Activated CD4-positive, alpha-beta T cell treated with anti-CD3 and anti-CD28 coated beads, Interleukin-2, amount 10 ng/mL, durations not matched to agents 7 days and 5 days (primary cell): ENCODE data around the gene LYRM1. TPM values are rescaled to one million over a fixed set of nuclear protein-coding genes. Genes with fewer than 3 reads are reported as not detected.
"Not testable (repeated sequence)": the region's sequence is repeated elsewhere in the genome, so short reads cannot be mapped to it uniquely, and the experiment has no call there.

Experiments used
- CTCF ChIA-PET: fragments of 350-600 bp; sonication (Branson Sonifier 250); formaldehyde crosslinking; loops from one replicate; lab custom pipeline; 2021; ENCODE audit warnings: antibody characterized with exemption; lab: Charles Lee
- POLR2A ChIA-PET: fragments of 350-600 bp; sonication (Branson Sonifier 250); formaldehyde crosslinking; loops from one replicate; lab custom pipeline; 2021; ENCODE audit warnings: antibody characterized with exemption; lab: Charles Lee
- DNase-seq: peaks from one replicate; pipeline ENCODE4 v3.0.0-alpha.2; 2020
- H3K27ac Mint-ChIP-seq: one replicate; pipeline ENCODE4 v1.8.0; 2021; ENCODE audit warnings: mild to moderate bottlenecking, moderate library complexity, mixed read lengths
- H3K27me3 Mint-ChIP-seq: one replicate; pipeline ENCODE4 v1.8.0; 2021; ENCODE audit warnings: mixed read lengths
- H3K36me3 Mint-ChIP-seq: one replicate; pipeline ENCODE4 v1.8.0; 2021; ENCODE audit warnings: low read depth, mixed read lengths
- H3K4me1 Mint-ChIP-seq: one replicate; pipeline ENCODE4 v1.8.0; 2021; ENCODE audit warnings: mixed read lengths
- H3K4me3 Mint-ChIP-seq: one replicate; pipeline ENCODE4 v1.8.0; 2021; ENCODE audit warnings: mild to moderate bottlenecking, moderate library complexity, mixed read lengths
- H3K9me3 Mint-ChIP-seq: one replicate; pipeline ENCODE4 v1.8.0; 2021; ENCODE audit warnings: mixed read lengths
- total RNA-seq, 2 experiments: library from RNA; stranded (reverse); gene quantifications; one replicate each; pipeline ENCODE4 v1.2.3, GENCODE V29; 2021

The LYRM1 gene
- total RNA-seq, 2 experiments from 2014 or later = 21.7 to 26.7 TPM

DNA sequence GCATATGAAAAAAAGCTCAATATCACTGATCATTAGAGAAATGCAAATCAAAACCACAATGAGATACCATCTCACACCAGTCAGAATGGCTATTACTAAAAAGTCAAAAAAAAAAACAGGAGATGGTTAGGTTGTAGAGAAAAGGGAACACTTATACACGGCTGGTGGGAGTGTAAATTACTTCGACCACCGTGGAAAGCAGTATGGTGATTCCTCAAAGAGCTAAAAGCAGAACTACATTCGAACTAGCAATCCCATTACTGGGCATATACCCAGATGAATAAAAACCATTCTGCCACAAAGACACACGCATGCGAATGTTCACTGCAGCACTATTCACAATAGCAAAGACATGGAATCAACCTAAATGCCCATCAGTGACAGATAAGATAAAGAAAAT lies 36.2 kb upstream of the LYRM1 start:
- H3K4me3 Mint-ChIP-seq, H3K27ac Mint-ChIP-seq, H3K9me3 Mint-ChIP-seq, H3K27me3 Mint-ChIP-seq, POLR2A ChIA-PET, DNase-seq: not testable (repeated sequence)
- Mint-ChIP-seq H3K4me1 (peaks cover 35% of the 10 kb centered on the region), H3K36me3 (peaks cover 32% of the 10 kb centered on the region)
- CTCF ChIA-PET = interaction anchor here (2.3 kb wide), 1 partner anchor 11 kb away, joined by 10 read pairs; no protein-coding TSS in a partner anchor

DNA sequence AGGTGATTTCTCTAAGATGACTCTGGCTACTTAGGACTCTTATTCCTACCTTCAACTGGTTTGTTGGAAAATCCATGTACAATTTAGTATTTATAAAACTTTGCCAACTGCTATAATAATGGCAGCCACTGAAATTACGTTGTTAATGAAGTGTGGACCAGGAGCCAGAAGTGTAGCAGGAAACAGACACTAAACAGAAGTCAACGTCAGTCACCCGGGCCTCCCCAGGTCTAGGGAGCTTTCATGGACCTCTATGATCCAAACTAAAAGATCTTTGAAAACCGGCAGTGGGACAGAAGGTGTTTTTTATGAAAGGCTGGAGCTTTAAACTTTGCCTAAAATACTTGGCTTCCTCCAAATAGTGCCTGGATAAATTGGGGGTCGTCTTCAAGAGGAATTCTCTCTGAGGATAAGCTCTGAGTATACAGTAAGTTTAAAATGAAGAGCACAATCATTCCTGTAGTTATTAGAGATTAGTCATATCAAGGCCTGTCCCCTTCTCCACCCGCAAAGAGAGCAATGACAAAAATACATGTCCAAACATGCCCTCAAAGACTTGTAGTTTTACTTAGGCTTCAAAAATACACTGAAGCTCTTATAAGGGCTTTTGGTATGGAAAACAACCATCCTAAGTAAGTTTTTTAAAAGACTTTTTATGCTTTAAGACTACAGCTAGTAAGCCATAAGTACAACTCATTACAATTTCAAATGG lies 35.0 kb upstream of the LYRM1 start:
- ChIA-PET POLR2A (no interaction called here), CTCF (interaction anchor here (0.9 to 2.3 kb wide), 6 partner anchors 9 to 24 kb away, joined by 3 to 10 read pairs (median 4); no protein-coding TSS in a partner anchor)
- Mint-ChIP-seq H3K36me3 (peaks cover 24% of the 10 kb centered on the region), H3K9me3 (no peaks in the 10 kb centered on the region), H3K27me3 (no peaks in the 10 kb centered on the region), H3K27ac (peak overlapping the region; percentile 83), H3K4me1 (peaks cover 41% of the 10 kb centered on the region), H3K4me3 (no peak overlapping the region)
- no peak for DNase-seq

DNA sequence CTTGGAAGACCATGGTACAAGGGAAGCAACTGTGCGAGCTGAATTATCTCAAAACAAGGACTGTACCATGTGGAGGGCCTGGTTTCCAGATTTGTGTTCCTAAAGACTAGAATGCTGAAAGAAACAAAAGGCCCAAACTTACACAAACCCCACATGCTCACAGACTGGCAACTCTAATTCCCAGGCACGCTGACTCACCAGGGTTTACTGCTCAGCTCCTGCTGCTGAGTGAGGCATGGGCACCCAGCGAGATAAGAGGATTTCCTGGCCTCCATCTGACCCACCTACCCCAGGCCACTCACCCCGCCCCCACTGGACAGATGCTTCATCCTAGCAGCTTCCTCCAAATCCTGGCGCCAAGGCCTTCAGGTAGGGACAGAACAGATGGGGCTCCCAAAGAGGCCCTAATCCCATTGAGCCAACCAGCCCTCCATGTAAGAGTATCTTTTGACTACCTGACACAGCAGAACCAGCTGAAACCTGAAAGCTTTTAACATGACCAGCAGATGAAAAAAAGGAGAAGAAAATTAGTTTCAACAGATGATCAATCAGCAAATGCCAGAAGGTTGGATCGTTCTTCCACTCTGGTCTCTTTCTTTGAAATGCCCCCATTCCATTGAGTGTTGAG lies 34.3 kb upstream of the LYRM1 start:
- POLR2A ChIA-PET = no interaction called here
- CTCF ChIA-PET = interaction anchor here (0.9 to 2.3 kb wide), 8 partner anchors 9 to 62 kb away, joined by 3 to 10 read pairs (median 4); no protein-coding TSS in a partner anchor
- H3K27ac Mint-ChIP-seq = peak overlapping the region; percentile 83
- peaks cover 45% of the 10 kb centered on the region for H3K4me1 Mint-ChIP-seq
- H3K9me3 Mint-ChIP-seq = no peaks in the 10 kb centered on the region
- no peaks in the 10 kb centered on the region for H3K27me3 Mint-ChIP-seq
- no peak overlapping the region for H3K4me3 Mint-ChIP-seq
- peaks cover 22% of the 10 kb centered on the region for H3K36me3 Mint-ChIP-seq
- no peak for DNase-seq

DNA sequence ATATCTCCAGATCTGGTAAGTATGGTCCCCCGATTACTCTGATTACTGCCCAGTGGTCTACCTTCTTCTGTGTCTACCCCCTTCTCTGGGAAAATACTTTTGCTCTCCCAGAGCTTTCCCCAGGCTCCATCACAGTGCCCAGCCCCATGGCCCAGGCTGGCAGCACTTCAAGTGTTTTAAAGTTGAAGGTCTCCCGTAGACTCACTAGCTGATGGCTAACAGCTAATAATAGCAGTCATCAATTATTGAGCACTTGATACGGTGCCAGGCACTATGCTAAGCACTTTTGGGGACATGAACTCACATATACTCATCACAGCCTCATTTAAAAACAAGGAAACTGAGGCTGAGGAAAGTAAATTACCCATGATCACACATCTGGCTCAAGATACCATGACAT lies 33.8 kb upstream of the LYRM1 start:
- Mint-ChIP-seq H3K27me3 (no peaks in the 10 kb centered on the region), H3K9me3 (no peaks in the 10 kb centered on the region), H3K27ac (peak overlapping the region; percentile 54), H3K4me1 (peaks cover 49% of the 10 kb centered on the region), H3K4me3 (no peak overlapping the region), H3K36me3 (peaks cover 24% of the 10 kb centered on the region)
- ChIA-PET CTCF (interaction anchor here (1.3 to 2.3 kb wide), 7 partner anchors 8 to 63 kb away, joined by 3 to 10 read pairs (median 4); partner anchors contain the start of genes ERI2 and REXO5), POLR2A (no interaction called here)
- DNase-seq = no peak

DNA sequence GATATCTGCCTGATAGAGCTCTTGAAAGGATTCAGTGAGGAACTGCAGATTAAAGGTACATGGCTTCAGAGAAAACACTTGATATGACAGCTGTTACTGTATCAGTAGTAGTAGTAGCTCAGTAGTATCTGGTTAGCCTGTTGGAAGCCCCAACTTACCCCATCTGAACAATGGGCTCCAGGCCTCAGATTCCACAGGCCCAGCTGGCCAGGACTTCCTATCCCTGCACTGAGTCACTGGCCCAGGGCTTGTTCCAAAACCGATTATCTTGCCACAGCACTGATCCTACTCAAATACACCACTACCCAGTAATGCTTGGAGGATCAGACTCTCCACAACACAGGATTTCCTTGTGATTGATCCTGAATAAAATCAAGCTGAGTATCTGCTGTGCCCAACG lies 33.0 kb upstream of the LYRM1 start:
- H3K27ac Mint-ChIP-seq = no peak overlapping the region
- H3K4me1 Mint-ChIP-seq = peaks cover 55% of the 10 kb centered on the region
- no peak for DNase-seq
- H3K36me3 Mint-ChIP-seq = peaks cover 23% of the 10 kb centered on the region
- ChIA-PET POLR2A (no interaction called here), CTCF (interaction anchor here (0.6 to 2.1 kb wide), 5 partner anchors 20 to 260 kb away, joined by 3 to 4 read pairs (median 3); partner anchors contain the start of genes ERI2 and REXO5)
- no peak overlapping the region for H3K4me3 Mint-ChIP-seq
- H3K27me3 Mint-ChIP-seq = no peaks in the 10 kb centered on the region
- no peaks in the 10 kb centered on the region for H3K9me3 Mint-ChIP-seq

DNA sequence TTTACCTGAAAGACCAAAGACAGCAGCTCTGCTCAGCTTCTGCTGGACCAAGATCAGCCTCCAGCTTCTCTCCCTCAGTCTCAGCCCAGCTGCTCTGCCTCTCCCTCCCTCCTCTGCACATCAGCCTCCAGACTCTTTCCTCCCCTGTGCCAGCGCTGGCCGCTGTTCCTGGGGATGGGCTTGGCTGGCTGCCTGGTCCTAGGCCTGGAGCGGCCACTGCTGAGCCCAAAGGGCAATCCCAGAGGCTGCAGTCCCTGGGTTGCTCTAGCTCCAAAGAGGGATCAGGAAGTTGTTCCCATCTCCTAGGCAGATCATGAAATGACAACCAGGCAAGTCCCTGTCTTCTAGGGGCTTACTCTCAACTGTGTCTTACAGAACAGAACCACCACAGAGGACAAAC lies 31.7 kb upstream of the LYRM1 start:
- no peak overlapping the region for H3K4me3 Mint-ChIP-seq
- POLR2A ChIA-PET = no interaction called here
- no peak for DNase-seq
- CTCF ChIA-PET = no interaction called here
- peaks cover 23% of the 10 kb centered on the region for H3K36me3 Mint-ChIP-seq
- no peaks in the 10 kb centered on the region for H3K27me3 Mint-ChIP-seq
- peaks cover 64% of the 10 kb centered on the region for H3K4me1 Mint-ChIP-seq
- H3K27ac Mint-ChIP-seq = no peak overlapping the region
- no peaks in the 10 kb centered on the region for H3K9me3 Mint-ChIP-seq

DNA sequence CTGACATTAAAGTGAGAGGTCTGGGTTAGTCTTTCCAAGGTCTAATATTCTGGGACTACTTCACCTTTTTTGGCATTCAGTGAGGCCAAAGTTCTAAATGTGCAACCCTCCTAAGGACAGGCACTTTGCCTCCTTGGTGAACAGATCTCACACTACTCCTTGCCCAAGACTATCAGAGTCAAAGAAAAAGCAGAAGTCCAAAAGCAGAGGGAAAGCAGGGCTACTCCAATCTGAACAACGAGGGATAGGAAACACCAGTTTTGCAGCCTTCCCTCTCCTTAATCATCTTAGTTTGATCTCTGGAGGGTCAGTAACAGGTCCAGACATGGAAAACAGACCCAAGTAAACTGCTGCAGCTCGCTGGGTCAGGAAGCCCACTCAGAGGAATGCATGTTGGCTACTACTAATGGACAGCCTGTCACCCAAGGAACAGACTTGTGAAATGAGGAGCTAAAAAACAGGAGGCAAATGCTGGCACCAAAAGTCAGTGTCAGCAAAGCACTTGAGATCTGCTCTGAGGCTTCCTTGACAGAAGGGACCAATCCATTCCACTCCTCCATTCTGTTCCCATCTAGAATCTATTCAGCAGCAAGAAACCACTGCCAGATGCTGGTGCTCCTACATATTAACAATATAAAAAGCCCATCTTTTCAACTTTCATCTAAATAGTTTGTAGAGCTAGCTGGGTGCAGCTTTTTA lies 30.3 kb upstream of the LYRM1 start:
- ChIA-PET POLR2A (no interaction called here), CTCF (no interaction called here)
- peaks cover 69% of the 10 kb centered on the region for H3K4me1 Mint-ChIP-seq
- no peaks in the 10 kb centered on the region for H3K27me3 Mint-ChIP-seq
- DNase-seq = no peak
- peaks cover 20% of the 10 kb centered on the region for H3K36me3 Mint-ChIP-seq
- H3K9me3 Mint-ChIP-seq = no peaks in the 10 kb centered on the region
- H3K27ac Mint-ChIP-seq = no peak overlapping the region
- no peak overlapping the region for H3K4me3 Mint-ChIP-seq

DNA sequence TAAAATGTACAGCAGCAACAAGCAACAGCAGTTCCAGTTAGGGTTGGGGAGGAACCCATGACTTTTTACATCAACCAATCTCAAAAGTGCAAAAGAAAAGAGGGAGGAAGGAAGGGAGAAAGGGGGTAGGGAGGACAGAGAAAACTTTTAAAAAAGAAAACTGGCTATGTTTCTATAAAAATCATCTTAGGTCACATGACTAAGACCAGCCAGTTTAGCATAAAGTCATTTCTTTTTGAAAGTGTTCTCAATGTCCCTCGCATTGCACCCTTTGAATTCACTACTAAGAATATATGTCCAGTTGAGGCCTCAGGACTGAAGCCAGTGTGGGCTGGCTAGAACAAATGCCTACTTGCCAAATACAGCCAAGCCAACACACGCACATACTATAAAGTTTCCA lies 29.3 kb upstream of the LYRM1 start:
- Mint-ChIP-seq H3K27me3 (no peaks in the 10 kb centered on the region), H3K4me3 (no peak overlapping the region), H3K27ac (no peak overlapping the region), H3K9me3 (no peaks in the 10 kb centered on the region), H3K4me1 (peaks cover 67% of the 10 kb centered on the region), H3K36me3 (peaks cover 23% of the 10 kb centered on the region)
- ChIA-PET POLR2A (no interaction called here), CTCF (no interaction called here)
- DNase-seq = no peak

DNA sequence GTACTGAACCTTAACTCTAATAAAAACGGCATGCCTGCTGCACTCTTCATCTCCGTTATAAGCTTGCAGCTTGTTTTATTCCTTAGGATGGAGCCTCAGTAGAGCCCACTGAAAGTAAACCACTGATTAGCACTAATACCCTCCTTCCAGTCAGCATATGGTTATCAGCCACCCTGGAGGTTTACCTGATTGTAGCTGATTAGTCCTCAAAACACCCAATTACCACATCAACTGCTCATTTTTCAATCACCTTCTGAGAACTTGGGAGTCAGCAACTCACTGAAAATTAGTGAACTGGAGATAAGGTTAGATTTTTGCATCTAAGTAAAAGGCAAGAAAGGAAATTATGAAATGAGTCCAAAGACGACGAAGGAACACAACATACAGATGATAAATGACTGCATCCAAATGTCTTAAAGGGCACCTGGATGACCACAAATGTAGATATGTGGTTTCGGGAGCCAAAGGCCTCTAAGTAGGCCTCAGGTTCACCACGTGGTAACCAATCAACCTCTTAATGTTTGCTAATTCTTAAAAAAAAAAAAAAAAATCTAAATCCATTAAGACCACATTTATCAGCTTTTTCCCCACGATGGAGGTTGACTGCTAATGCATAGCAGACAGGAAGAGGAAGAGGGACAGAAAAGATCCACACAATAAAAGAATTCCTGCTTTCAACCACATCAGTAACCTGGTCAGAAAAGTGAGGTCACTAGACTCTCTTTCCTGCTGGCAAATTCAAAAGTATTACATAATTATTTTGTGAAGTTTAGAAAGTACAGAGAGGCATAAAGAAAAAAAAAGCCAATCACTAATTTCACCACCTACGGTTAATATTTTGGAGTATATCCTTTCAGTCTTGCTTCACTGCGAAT lies 28.4 kb upstream of the LYRM1 start:
- H3K27ac Mint-ChIP-seq = peak overlapping the region; percentile 63
- DNase-seq = no peak
- peaks cover 65% of the 10 kb centered on the region for H3K4me1 Mint-ChIP-seq
- ChIA-PET POLR2A (no interaction called here), CTCF (interaction anchor here (0.6 kb wide), 1 partner anchor 102 kb away, joined by 3 read pairs; no protein-coding TSS in a partner anchor)
- H3K36me3 Mint-ChIP-seq = peaks cover 22% of the 10 kb centered on the region
- peaks cover 2% of the 10 kb centered on the region for H3K9me3 Mint-ChIP-seq
- no peak overlapping the region for H3K4me3 Mint-ChIP-seq
- H3K27me3 Mint-ChIP-seq = no peaks in the 10 kb centered on the region

DNA sequence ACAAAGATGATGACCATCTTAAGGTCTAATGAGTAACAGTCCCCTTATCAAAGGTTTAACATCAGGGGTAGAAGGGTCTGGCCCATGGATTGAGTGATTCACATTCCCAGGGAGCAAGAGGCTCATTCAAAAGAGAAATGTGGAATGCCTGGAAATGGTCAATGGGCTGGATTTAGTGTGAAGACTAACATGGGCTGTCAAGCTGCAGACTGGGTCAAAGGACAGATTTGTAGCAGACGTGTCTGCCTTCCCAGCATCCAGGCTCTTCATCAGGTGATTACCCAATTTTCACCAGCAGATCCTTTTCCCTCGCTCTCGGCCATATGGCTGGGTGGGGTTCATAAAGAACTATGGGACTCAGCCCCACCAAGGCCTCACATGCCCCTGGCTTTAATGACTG lies 27.2 kb upstream of the LYRM1 start:
- peaks cover 2% of the 10 kb centered on the region for H3K9me3 Mint-ChIP-seq
- no peak for DNase-seq
- ChIA-PET POLR2A (interaction anchor here (0.9 kb wide), 1 partner anchor 69 kb away, joined by 3 read pairs; no protein-coding TSS in a partner anchor), CTCF (interaction anchor here (0.6 kb wide), 1 partner anchor 101 kb away, joined by 3 read pairs; no protein-coding TSS in a partner anchor)
- H3K27me3 Mint-ChIP-seq = no peaks in the 10 kb centered on the region
- peaks cover 69% of the 10 kb centered on the region for H3K4me1 Mint-ChIP-seq
- peak overlapping the region; percentile 59 for H3K4me3 Mint-ChIP-seq
- H3K36me3 Mint-ChIP-seq = peaks cover 23% of the 10 kb centered on the region
- peak overlapping the region; percentile 95 for H3K27ac Mint-ChIP-seq

DNA sequence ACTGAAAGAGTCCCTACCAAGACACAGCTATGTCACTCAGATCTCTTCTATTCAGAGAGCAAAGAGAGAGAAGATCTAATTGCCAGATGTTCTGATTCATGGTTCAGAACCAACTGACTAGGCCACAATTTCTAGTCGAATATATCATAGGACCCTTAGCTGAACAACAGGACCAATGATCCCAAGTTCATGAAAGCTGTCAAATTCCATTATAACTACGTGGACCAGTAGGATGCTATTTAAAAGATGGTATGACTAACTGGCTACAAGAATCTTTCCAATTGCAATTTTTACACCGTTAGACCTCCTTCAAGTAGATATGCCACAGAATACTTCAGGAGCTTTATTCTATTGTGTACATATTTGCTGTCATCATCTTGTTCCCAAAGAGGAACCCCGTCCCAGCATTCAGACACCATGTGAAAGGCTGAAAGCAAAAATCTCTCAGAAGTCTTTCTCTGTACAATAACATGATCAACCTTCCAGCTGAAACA lies 26.4 kb upstream of the LYRM1 start:
- Mint-ChIP-seq H3K27me3 (no peaks in the 10 kb centered on the region), H3K27ac (peak overlapping the region; percentile 95), H3K4me3 (peak overlapping the region; percentile 59), H3K4me1 (peaks cover 76% of the 10 kb centered on the region), H3K9me3 (peaks cover 2% of the 10 kb centered on the region), H3K36me3 (peaks cover 27% of the 10 kb centered on the region)
- CTCF ChIA-PET = interaction anchor here (1.0 to 2.2 kb wide), 6 partner anchors 8 to 126 kb away, joined by 3 to 10 read pairs (median 4); no protein-coding TSS in a partner anchor
- no peak for DNase-seq
- POLR2A ChIA-PET = interaction anchor here (0.7 to 1.4 kb wide), 2 partner anchors 25 to 64 kb away, joined by 3 to 7 read pairs; no protein-coding TSS in a partner anchor
